ENCODE results near the gene PEX3.

DNA sequence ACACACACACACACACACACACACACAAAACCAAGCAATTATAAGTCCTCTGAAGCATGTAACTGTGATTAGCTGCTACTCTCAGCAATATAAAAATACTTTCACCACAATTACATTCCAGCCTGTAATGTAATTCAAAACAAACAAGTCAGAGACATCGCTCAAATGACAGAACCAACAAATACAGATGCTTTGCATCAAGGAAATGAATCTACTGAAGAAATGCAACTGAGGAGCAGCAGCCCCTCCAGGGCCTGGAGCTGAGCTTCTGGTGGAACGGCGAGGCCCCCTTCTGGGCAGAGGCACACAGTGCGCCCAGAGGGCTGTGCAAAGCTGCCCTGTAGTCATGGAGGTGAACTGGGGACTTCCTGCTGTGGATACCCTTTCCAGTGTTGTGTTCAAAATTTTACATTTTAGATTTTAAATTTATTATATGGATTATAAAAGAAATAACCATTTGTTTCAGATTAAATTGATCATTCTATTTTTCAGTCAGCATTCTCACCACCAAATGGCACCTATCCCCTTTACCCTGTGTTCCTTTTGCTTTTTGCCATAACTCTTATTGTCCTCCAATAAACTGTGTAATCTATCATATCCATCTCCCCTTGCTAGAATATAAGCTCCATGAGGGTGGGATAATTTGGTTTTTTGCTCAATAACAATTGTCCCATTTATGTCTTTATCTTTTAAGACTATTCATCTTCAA lies 23.3 kb upstream of the PEX3 start:
- TF ChIP-seq, protein P1, sequence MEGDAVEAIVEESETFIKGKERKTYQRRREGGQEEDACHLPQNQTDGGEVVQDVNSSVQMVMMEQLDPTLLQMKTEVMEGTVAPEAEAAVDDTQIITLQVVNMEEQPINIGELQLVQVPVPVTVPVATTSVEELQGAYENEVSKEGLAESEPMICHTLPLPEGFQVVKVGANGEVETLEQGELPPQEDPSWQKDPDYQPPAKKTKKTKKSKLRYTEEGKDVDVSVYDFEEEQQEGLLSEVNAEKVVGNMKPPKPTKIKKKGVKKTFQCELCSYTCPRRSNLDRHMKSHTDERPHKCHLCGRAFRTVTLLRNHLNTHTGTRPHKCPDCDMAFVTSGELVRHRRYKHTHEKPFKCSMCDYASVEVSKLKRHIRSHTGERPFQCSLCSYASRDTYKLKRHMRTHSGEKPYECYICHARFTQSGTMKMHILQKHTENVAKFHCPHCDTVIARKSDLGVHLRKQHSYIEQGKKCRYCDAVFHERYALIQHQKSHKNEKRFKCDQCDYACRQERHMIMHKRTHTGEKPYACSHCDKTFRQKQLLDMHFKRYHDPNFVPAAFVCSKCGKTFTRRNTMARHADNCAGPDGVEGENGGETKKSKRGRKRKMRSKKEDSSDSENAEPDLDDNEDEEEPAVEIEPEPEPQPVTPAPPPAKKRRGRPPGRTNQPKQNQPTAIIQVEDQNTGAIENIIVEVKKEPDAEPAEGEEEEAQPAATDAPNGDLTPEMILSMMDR (conservative IDR thresholded peaks at IDR 0.05 in 1 of 2, IDR thresholded peaks at IDR 0.05 in 1 of 2; ENCODE audit: low read depth in 1 of 2, low read length in 2 of 2), result peak; percentile 98 to 100
- TF ChIP-seq EZH2 (IDR thresholded peaks at IDR 0.05; ENCODE audit: low read length, missing control alignments), result no peak

Data from fibroblast of lung (primary cell).